ENCODE data around the gene ACTR5. TPM values are rescaled to one million over a fixed set of nuclear protein-coding genes. Genes with fewer than 3 reads are reported as not detected.

Gene ACTR5
- 4.1 and 4.8 TPM in 2 replicates for total RNA-seq

GRCh38 chr20:38748097-38748860, at the start of gene ACTR5:
TSS of gene ACTR5 (plus strand) at chr20:38748460. CDS start at chr20:38748479, 19 bp downstream.

GRCh38 chr20:38723848-38724625, 24.2 kb upstream of the ACTR5 start, which contains the start of gene SLC32A1:
TSS of gene SLC32A1 (plus strand) at chr20:38724486. CDS start at chr20:38724725, 239 bp downstream.

GRCh38 chr20:38805502-38805957, 57.3 kb downstream of the ACTR5 start, which contains the start of gene PPP1R16B:
TSS of gene PPP1R16B (plus strand) at chr20:38805697. CDS start at chr20:38835926, 30,229 bp downstream.

Other genes starting within 250 kb of the ACTR5 start
- not detected in 2 replicates for gene ADIG, start 167.3 kb upstream of the ACTR5 start, total RNA-seq
- gene ARHGAP40, start 146.7 kb upstream of the ACTR5 start, total RNA-seq = not detected in 2 replicates
- not detected in 2 replicates for gene SLC32A1, start 24.0 kb upstream of the ACTR5 start, total RNA-seq
- 0.09 TPM in 1 of 2 replicates, not detected in the other for gene PPP1R16B, start 57.2 kb downstream of the ACTR5 start, total RNA-seq
- 2.0 and 2.3 TPM in 2 replicates for gene FAM83D, start 178.0 kb downstream of the ACTR5 start, total RNA-seq
- gene DHX35, start 213.9 kb downstream of the ACTR5 start, total RNA-seq = 6.8 and 10.0 TPM in 2 replicates

All from smooth muscle cell of bladder (primary cell).